GM19452 (cell line): Measurements from ENCODE around the gene FOXO3.

Experiments
- ATAC-seq: cut with Tn5 transposase; IDR thresholded peaks from one replicate; pipeline ENCODE4 v1.9.1; 2021; ENCODE audit not compliant: unreplicated experiment

Gene FOXO3

GRCh38 chr6:108710030-108710429 lies 149.3 kb downstream of the FOXO3 start:
- ATAC-seq, result no peak

- ATAC-seq, result no peak
These were observed 149.8 kb downstream of the FOXO3 start for GRCh38 chr6:108710551-108710950.

GRCh38 chr6:108711071-108711470 lies 150.4 kb downstream of the FOXO3 start:
- no peak for ATAC-seq

- ATAC-seq, result no peak
These were observed 151.1 kb downstream of the FOXO3 start for GRCh38 chr6:108711826-108712225.

- ATAC-seq, result no peak
These were observed 152.2 kb downstream of the FOXO3 start for GRCh38 chr6:108712946-108713345.

- no peak for ATAC-seq
These were observed 153.5 kb downstream of the FOXO3 start for GRCh38 chr6:108714101-108714765.

- ATAC-seq, result no peak
These were observed 154.2 kb downstream of the FOXO3 start for GRCh38 chr6:108714766-108715414.

GRCh38 chr6:108715832-108716231 lies 155.1 kb downstream of the FOXO3 start:
- ATAC-seq, result no peak

DNA sequence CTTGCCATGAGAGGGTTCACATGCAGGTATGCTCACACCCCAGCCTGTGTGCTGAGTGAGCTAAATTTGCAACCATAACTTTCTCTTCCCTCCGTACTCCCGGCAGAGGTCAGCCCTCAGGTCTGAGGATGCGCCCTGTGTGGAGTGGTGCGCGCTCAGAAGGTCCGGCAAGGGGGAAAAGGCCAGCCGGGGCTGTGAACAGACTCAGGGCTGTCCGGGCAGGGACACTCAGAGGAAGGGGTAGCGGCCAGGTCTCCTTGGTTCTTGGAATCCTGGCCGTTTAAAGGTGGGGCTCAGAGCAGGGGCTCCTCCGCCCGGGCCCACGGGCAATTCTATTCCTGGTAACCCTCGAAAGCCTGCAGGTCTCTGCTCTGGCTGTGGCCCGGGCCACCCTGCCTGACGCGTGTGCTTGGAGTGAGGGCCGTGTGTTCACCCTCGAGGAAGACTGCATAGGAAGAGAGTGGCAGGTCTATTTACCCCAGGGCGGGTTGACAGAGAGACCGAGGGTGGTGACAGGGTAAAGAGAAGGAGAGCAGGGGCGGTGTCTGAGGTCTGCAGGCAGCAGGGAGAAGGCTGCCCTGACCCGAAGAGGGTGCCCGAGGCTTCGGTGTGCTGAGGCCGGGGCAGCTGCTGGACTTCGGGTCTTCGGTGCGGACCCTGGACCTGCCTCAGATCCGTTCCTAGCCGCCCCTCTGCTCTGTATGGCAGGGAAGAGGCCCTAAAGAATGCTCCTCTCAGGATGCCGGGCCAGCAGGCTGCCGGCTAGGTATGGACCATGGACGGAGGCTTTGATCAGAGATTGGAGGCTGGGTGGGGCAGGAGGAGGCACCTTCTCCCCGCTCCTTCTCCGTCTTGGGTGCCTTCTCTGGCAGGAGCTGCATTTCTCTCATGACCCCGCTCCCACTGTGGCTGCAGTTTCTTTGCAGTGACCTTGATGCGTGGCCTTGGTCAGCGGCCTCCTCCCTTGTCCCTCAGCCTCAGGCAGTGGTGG lies 156.4 kb downstream of the FOXO3 start:
- ATAC-seq, result no peak

DNA sequence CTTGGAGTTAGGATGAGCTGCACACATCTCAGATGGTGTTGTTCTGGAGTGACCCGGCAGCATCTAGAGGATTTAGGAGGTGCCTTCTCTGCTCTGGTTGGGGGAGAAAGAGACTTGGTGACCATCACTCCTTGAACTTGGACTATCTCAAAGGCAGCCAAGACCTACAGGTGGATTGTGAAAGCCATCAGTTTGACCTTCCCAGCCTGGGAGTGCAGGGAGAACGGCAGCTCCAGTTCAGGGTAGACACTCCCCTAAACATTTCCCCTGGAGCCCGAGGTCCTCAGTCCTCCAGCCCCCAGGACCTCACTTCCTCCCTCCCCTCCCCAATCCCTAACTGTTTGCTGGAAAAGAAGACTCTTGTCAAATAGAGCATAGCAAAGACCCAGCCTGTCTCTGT lies 158.8 kb downstream of the FOXO3 start:
- no peak for ATAC-seq

GRCh38 chr6:108720827-108721226 lies 160.1 kb downstream of the FOXO3 start:
- no peak for ATAC-seq

DNA sequence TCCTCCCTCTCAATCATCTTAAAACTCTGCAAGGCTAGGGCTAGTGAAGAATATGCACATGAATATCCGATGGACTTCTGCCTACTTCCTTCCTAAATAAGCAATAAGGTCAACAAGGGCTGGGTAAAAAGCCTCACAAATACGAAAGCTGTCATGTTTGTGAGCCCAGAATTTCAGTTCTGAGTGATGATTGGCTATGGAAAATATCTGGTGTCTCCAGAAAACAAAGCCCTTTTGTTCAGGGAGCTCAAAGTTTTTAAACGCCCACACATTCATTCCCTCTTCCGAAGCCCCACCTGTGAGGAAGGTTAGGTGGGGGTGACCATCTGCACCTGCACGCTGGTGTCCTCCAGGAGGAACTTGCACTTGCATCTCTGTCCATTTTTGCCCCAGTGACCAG lies 160.6 kb downstream of the FOXO3 start:
- no peak for ATAC-seq

DNA sequence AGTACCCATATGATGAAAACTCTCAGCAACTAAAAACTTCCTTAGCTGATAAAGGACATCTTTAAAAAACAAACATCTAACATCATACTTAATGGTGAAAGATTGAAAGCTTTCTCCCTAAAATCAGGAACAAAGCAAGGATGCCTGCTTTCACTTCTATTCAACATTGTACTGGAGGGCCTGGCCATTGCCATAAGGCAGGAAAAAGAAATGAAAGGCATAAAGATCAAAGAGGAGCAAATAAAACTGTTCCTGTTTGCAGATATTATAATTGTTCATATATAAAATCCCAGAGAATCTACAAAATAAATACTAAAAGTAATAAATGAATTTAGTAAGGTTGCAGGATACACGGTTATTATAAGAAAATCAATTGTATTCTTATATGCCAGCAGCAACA lies 162.9 kb downstream of the FOXO3 start:
- no peak for ATAC-seq

GRCh38 chr6:108726726-108727339 lies 166.1 kb downstream of the FOXO3 start:
- ATAC-seq, result no peak

- ATAC-seq, result no peak
These were observed 167.4 kb downstream of the FOXO3 start for GRCh38 chr6:108727966-108728730.

DNA sequence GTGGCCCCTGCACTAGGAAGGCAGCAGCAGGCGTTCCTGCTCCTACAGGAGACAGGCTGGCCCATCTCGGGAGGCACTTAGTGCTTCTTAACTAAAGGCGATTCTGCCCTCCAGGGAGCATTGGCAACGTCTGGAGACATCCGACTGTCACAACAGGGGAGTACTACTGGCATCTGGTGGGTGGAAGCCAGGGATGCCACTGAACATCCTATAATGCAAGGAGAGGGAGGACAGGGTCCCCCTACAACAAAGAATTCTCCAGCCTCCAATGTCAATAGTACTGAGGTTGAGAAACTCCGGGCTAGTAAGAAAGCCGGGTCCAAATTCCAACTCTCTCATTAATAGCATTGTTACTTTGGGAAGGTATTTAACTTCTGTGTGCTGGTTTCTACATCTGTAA lies 168.1 kb downstream of the FOXO3 start:
- ATAC-seq, result no peak

DNA sequence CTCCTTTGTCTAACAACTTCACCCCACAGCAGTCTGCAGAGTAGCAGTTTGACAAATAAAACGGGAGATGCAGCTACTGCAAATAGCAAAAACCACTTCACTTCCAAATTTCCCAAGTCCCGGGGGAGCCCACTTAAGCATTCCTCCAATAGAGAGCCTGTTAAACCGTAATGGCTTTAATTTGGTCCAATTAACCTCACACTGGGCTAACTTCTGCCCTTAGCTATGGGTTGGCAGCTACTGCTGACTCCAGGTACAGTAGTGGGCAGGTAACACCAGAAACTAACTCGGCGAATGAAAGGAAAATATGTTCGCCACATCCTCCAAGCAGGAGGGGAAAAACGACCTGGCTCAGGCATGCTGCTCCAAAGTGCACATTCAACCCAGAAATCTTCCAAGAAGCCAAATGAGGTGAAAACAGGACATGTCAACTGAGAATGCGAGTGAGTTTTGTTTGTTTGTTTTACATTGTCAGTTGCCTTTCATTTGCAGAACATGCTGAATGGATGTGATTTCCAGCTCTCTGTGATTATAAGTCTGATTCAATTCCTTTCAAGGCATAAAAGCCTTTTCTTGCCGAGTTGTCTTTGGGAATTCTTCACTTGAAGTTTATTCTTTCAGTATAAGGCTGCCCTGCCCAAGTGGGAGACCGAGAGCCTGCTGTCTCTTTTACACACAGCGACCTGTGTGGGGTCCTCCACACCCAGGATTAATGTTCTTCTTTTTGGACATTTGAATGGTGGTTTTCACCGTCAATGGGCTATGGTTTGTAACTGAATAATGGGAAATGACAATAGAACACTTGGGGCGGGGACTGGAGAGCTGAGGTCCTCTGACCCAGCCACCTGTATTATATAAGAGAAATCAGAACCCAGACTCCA lies 170.2 kb downstream of the FOXO3 start:
- ATAC-seq, result no peak

- ATAC-seq, result no peak
These were observed 171.6 kb downstream of the FOXO3 start for GRCh38 chr6:108732091-108732870.

DNA sequence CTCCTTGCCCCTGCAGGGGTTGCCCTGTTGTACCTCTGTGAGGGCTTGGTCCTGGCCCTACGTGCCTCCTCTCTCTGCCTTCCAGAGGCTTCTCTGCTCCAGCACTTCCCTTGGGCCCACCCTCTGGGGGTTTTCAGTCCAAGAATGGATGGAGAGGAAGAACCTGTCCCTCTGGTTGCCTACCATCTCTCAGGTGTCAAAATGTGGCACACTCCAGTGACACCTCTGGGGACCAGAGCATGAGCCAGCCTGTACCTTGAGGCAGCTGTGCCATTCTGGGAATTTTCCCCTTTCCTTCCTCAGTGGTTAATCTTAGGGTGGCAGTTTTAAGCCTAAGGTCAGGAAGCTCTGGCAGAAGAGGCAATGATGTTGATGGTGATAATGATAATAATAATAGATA lies 172.3 kb downstream of the FOXO3 start:
- ATAC-seq, result no peak
